Erythroblast (primary cell): ENCODE measurements around the gene GATA1.

Source experiments
- GATA1 ChIP-seq: IDR thresholded peaks from 2 replicates; pipeline ENCODE4 v1.6.1; 2011; ENCODE audit warnings: low read depth, mild to moderate bottlenecking, control low read depth, low read length, moderate library complexity
- POLR2A ChIP-seq: IDR thresholded peaks from 2 replicates; pipeline ENCODE4 v1.6.1; 2011; ENCODE audit warnings: mild to moderate bottlenecking, low read length

DNA sequence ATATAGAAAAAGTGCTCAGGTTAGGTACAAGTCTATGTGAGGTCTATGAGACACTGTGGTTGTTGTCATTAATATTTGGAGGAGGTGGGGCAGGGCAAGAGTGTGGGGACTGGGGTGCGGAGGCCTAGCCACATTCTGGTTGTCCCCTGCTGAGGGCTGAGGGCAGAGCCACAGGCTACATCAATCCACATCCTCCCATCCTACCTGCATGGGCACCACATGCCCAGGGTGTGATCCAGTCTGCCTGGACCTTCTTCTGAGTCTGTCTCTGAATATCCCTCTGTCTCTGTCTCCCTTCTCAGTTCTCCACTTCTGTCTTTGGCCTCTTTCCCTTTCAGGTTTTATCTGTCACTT lies 1.2 kb upstream of the GATA1 start:
- TF ChIP-seq POLR2A (no peak), GATA1 (no peak)
